Pancreas (tissue), 10 donors: ENCODE measurements around the gene MSL2. TPM values are rescaled to one million over a fixed set of nuclear protein-coding genes. Genes with fewer than 3 reads are reported as not detected.
"Not testable (repeated sequence)": the region's sequence is repeated elsewhere in the genome, so short reads cannot be mapped to it uniquely, and the experiment has no call there.

Source experiments
- ATAC-seq, 4 donors: fragments of 200-7000 bp; cut with Tn5 transposase; one replicate each; pipeline versions ENCODE4 v1.8.0 to v1.9.1; 2020; ENCODE audit warnings: mild to moderate bottlenecking in 4 of 4, moderate library complexity in 4 of 4
- DNase-seq, 6 donors: peaks; one replicate each; pipeline ENCODE4 v3.0.0-alpha.2; 2020
- FAIRE-seq: peaks from 2 replicates; lab custom pipeline; 2012; peaks lifted over from hg19 to GRCh38; lab: Jason Lieb, UNC
- H3K27ac ChIP-seq, 4 donors: fragments of 200-600 bp; sonication (generic); 1 replicate in 3 of 4; 2 replicates in 1 of 4; pipeline versions ENCODE4 v1.5.0 to v1.8.0; 2020
- H3K27me3 ChIP-seq, 4 donors: fragments of 200-600 bp; one replicate each; pipeline ENCODE4 v1.8.0; 2021
- H3K36me3 ChIP-seq, 3 donors: fragments of 200-600 bp; sonication (generic) in 1 of 3; one replicate each; pipeline versions ENCODE4 v1.5.0 to v1.8.0; 2020 to 2021
- H3K4me1 ChIP-seq, 3 donors: fragments of 200-600 bp; one replicate each; pipeline ENCODE4 v1.8.0; 2021
- H3K4me3 ChIP-seq, 4 donors: fragments of 200-600 bp; sonication (generic) in 2 of 4; one replicate each; pipeline versions ENCODE4 v1.5.0 to v1.8.0; 2020 to 2021
- H3K9me3 ChIP-seq, 4 donors: fragments of 200-600 bp; one replicate each; pipeline ENCODE4 v1.8.0; 2021
- CTCF ChIP-seq, 4 donors: fragments of 200-600 bp; sonication (generic) in 3 of 4; IDR thresholded peaks; one replicate each; pipeline versions ENCODE4 v1.5.0 to v1.8.0; 2021; ENCODE audit warnings: antibody characterized with exemption in 4 of 4
- WGBS, 2 donors: extraction: QIAGEN DNeasy Blood & Tissue Kit; methylation state at CpG; one replicate each; pipeline ENCODE4 v1.1.7; 2013; 5-methylcytosine and 5-hydroxymethylcytosine counted together
- intact Hi-C, 3 donors: fragments of 100-400 bp; cut with DNase I; formaldehyde crosslinking; loops; one replicate each; pipeline versions ENCODE4 v1.11.1 to v1.14.2; 2022
- polyA plus RNA-seq, 2 donors: library from polyadenylated mRNA; stranded (reverse); fragments of 200-250 nt; gene quantifications; one replicate each; pipeline ENCODE4 v1.2.3, GENCODE V29; 2013
- total RNA-seq, 6 donors: library from RNA; stranded (reverse); fragmentation: NEBNext Ultra II Directional in 4 of 6; extraction: Animal tissue kit (Norgen Biotek cat#: 25700) in 4 of 6; gene quantifications; one replicate each; pipeline versions ENCODE4 v1.2.1 to v1.2.4, GENCODE V29; 2021 to 2023
- donor health status: healthy with polysubstance abuse.
- donor health status: DM: no; HTN: no; CAD: no; lungs with moderate emphysema.
- donor health status: DM: no; HTN: no; CAD: no.
- donor health status: control.
- donor health status: control.
- donor health status: Bipolar disorder and iron deficiency.
- donor health status: DM: yes; HTN: yes; CAD: no.
- donor health status: DM: no; HTN: no; CAD: no.
- donor health status: DM: no; HTN: no; CAD: no.
- donor health status: DM: yes; HTN: yes; CAD: no.

The MSL2 gene
- total and polyA plus RNA-seq, 8 donors = 3.5 to 19.2 (median 10.8) TPM

- ATAC-seq (no peak), FAIRE-seq (no peak), DNase-seq (no peak)
- H3K27ac ChIP-seq = no peak overlapping the region
- WGBS, 2 donors = 64 to 70% methylated on average over 4 of the region's 4 CpGs
- H3K36me3 ChIP-seq = no peaks in the 10 kb centered on the region
- H3K9me3 ChIP-seq = no peaks in the 10 kb centered on the region
- intact Hi-C loops = no loop called here
- no peaks in the 10 kb centered on the region for H3K27me3 ChIP-seq
- TF ChIP-seq CTCF (IDR thresholded peaks at IDR 0.05) = no peak
- H3K4me1 ChIP-seq = no peaks in the 10 kb centered on the region
- no peak overlapping the region for H3K4me3 ChIP-seq
Observed at GRCh38 chr3:136207489-136208115, 11.5 kb upstream of the MSL2 start.

- H3K27ac ChIP-seq, ATAC-seq, FAIRE-seq, H3K9me3 ChIP-seq, DNase-seq, intact Hi-C loops, H3K4me3 ChIP-seq, H3K27me3 ChIP-seq, H3K36me3 ChIP-seq: not testable (repeated sequence)
- 89% methylated on average over 5 of the region's 5 CpGs for WGBS, 2 donors
- peaks cover 10 to 11% (median 10%) of the 10 kb centered on the region in 3 donors for H3K4me1 ChIP-seq
Observed at GRCh38 chr3:136199219-136199618, 3.1 kb upstream of the MSL2 start.

GRCh38 chr3:136198462-136199078 is 2.4 kb upstream of the MSL2 start:
- intact Hi-C loops, DNase-seq, H3K27ac ChIP-seq, FAIRE-seq, H3K36me3 ChIP-seq, H3K27me3 ChIP-seq, H3K9me3 ChIP-seq, ATAC-seq, H3K4me3 ChIP-seq: not testable (repeated sequence)
- peaks cover 10 to 11% (median 10%) of the 10 kb centered on the region in 3 donors for H3K4me1 ChIP-seq
- 98 to 99% methylated on average over 10 of the region's 10 CpGs for WGBS, 2 donors

GRCh38 chr3:136197159-136197793 is 1.1 kb upstream of the MSL2 start:
- TF ChIP-seq CTCF (IDR thresholded peaks at IDR 0.05) = no peak
- Histone ChIP-seq H3K4me1 (peaks cover 16 to 19% (median 18%) of the 10 kb centered on the region in 3 donors), H3K9me3 (no peaks in the 10 kb centered on the region), H3K27ac (peak overlapping the region; percentile 99 to 100 (median 100)), H3K27me3 (no peaks in the 10 kb centered on the region), H3K4me3 (peak overlapping the region; percentile 45 to 94 (median 82)), H3K36me3 (no peaks in the 10 kb centered on the region)
- 10 to 13% methylated on average over 15 of the region's 15 CpGs for WGBS, 2 donors
- no peak for ATAC-seq
- DNase-seq = no peak
- no peak for FAIRE-seq
- intact Hi-C loops = no loop called here

- intact Hi-C loops = no loop called here
- H3K4me1 ChIP-seq = peaks cover 16 to 25% (median 18%) of the 10 kb centered on the region in 3 donors
- no peaks in the 10 kb centered on the region for H3K27me3 ChIP-seq
- TF ChIP-seq CTCF (IDR thresholded peaks at IDR 0.05) = no peak
- H3K9me3 ChIP-seq = no peaks in the 10 kb centered on the region
- DNase-seq (peak; percentile 98 to 100 (median 99)), FAIRE-seq (no peak), ATAC-seq (peak; percentile 80 to 91 (median 83))
- H3K36me3 ChIP-seq = no peaks in the 10 kb centered on the region
- 0% methylated on average over 62 to 64 of the region's 64 CpGs for WGBS, 2 donors
- H3K27ac ChIP-seq = peak overlapping the region; percentile 99 to 100 (median 100)
- H3K4me3 ChIP-seq = peak overlapping the region; percentile 72 to 94 (median 88)
Observed at GRCh38 chr3:136196401-136197158, 445 bp upstream of the MSL2 start.
